Measurements from ENCODE around the gene ADAMTS17. TPM values are rescaled to one million over a fixed set of nuclear protein-coding genes. Genes with fewer than 3 reads are reported as not detected.

Gene ADAMTS17
- polyA plus RNA-seq, 5 donors, result 1.9 to 4.1 (median 3.0) TPM

DNA sequence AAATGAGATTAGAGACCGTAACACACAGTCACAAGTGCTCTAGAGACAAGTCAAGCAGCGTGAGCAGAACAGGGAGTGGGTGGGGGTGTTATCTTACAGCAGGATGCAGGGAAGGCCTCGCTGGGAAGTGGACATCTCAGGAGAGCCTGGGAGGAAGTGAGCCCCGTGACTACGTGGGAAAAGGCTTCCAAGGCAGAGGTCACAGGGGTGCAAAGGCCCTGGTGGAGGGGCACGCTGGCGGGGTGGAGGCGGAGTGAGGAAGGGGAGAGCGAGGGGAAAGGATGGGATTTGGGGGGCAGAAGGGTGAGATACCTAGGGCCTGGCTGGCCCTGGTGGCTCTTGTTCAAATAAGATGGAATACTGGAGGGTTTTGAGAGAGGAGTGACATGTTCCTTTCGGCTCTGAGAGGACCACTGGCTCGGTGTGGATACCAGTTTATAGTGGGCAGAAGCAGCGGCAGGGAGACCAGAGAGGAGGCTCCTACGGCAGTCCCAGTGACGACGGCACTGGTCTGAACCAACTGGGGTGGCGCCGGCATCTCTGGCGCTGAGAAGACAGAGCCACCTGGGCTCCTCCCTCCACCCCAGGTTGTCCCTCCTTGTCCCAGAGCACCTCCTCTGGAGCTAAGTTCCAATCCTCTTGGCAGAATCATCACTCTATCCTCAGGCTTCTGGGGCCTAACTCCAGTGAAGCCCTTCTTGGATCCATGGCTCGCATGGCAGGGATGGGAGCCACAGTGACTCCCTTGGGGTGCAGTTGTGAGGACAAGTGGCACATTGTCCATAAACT lies 342.3 kb downstream of the ADAMTS17 start:
- no peak for DNase-seq

DNA sequence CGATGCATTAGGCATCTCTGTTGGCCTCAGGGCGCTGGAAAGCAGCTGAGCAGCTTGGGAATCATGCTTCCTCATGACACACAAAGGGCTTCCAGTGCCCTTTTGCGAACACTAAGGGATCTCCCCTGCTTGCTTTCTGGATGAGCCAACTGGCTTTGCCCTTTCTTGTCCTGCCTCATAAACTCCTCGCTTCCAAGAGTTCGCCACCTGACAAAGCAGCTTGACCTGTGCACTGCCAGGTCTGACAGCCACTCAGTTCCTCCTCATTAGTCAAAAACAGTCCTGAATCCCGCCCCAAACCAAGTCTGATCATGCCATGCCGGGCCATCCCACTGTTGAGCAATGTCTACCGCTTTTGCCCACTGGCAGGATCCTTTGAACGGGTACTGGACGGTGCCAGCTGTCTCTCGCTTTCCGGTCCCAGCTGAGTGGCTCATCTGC lies 343.1 kb downstream of the ADAMTS17 start:
- no peak for DNase-seq

DNA sequence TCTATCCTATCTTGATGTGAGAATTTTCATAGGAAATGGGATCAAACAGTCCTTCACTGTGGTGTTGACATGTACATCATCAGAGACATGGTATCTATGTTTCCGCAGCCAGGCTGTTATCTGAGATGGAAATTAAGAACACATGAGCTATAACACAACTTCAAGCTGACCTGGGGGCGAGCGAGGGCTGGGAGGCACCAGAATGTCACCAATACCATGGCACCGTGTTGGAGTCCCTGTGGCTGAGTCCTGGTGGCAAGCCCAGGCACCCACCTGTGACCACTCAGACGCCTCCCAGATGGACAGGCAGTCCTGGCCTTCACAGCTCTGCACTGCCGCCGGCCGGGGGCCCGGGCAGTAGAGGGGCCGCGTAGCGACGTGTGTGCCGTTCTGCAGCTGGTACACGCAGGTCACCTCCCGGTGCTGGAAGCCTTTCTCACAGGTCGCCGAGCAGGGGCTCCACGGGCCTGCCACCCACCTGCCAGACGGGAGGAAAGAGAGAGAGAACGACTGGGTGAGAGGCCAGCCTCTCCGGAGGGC lies 344.6 kb downstream of the ADAMTS17 start:
- DNase-seq, result no peak

DNA sequence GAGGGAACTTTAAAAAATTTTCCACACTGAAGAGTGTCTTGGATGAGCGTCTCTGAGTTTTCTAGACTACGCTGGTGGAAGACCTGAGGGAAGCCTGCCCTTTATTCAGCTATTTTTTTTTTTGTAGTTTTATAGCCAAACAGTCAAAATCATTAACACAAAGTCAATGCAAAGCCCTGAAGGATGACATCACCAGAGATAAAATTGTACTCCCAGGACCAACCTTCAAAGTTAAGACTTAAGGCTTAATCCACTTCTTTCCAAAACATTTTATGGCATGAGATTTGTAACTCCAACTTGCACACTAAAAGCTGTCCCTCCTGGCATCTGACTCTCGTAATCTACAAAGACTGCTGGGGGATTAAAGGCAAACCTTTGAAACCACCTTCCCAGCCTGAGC lies 345.1 kb downstream of the ADAMTS17 start:
- DNase-seq, result no peak

DNA sequence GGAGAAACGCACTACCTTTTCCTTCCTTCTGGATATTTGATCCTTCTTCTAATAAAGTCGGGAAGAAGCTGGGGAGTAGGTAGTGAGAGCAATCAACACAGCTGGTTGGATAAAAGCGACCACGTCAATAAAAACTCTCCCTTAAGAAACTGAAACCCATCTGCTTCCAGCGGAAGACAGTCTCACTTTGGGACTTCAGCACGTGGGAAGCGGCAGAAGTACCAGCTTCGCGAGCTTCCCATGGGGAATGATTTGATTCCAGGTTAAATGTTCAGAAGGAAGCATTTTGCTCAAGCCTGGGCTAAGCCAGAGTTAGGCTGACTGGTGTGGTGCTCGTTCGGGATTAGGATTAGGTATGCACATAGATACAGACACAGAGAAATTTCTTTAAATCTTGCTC lies 346.2 kb downstream of the ADAMTS17 start:
- no peak for DNase-seq

DNA sequence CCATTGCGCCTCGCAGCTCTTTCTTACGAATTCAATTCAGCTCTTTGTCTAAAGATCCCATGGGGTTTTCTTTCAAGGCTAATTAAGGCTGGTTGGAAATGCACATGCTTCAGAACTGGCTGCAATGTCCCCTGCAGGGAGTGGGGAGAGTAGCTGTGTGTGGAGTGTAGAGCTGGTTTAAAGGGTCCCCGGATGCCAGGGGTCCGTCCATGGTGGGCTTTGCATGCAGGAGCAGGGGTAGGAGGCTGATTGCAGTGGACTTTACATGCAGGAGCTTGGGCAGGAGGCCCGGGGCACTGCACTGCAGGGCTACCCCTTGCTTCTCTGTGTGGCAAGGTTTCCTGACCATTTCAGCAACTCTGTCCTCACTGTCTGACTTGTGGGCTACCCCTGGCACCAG lies 346.9 kb downstream of the ADAMTS17 start:
- no peak for DNase-seq

DNA sequence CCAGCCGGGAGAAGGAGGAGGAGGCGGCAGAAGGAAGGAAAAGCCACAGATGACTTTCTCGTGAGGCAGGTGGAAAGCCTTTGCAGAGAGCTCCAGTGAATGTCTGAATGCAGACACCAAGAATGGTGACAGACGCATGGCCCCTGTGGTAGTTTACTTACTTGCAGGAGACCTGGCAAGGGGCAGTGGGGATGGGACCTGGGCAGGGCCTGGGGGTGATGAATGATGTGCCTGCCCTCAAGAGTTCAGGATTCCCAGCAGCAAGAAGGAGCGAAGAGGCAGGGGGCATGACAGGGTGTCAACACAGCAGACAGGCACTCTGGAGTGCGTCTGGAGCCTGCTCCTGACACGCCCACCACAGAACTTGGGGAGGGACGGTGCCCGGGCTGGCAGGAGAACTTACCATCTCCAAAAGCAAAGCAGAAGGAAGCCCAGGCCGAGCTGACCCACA lies 348.1 kb downstream of the ADAMTS17 start:
- DNase-seq, result no peak

DNA sequence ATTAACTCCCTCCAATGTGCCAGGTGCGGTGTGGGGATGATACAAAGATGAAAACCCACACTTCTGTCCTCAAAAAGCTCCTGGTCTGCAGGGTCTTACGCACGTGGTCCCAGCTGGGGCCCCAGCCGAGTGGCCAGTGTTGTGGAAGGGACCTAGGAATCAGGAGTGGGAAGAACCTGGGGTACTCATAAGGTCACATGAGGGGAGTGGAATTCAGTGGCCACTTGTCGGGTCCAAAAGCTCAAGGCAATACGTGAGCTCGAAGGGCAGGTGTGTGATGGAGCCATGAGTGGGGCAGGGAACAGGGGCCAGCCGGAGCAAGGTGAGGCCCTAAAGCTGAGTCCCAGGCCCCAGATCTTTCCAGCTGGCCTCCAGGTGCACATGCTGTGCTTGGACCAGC lies 348.5 kb downstream of the ADAMTS17 start:
- DNase-seq, result no peak

DNA sequence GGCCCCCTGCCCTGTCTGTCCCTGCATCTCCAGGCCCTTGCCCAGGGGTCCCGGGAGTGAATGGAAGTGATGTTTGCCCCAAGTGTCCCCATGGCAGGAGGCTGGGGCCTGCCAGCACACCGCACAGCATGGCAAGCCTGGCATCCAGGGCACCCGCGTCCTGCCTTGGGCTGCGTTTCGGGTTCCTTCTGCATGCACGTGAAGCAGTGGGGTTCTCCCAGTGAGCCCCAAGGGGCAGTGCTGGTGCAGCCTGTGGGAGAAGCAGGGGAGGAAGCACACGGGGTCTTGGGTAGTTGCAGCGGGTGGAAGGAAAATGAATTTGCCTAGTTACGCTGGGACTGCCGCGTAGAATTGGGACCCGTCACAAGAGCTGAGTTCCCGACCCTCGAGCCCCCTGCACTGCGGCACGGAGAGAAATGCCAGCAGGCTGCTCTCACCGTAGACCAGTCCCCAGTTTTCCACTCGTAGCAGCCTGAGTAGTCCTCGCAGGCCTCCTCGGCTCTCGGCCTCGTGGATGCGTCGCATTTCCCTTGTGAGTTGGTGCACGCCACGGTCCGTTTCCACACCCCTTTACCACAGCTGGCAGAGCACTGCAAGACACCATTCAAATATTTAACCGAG lies 349.1 kb downstream of the ADAMTS17 start:
- DNase-seq, result no peak

DNA sequence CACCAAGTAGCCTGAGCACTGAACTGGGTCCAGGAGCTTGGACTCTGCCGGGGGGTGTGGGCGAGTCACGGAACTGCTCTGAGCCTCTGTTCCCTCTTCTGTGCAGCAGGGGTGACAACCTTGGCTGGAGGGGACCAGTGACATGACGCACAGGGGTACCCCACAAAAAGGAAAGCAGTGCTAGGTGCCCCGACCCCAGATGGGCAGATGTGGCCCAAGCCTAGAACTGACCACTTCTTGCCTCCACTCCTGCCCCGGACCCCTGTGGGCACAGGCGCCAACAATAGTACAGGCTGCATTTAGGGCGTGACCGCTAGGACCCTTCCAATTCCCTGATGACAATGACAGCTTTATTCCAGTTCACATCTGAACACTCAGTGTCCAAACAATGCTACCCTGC lies 352.7 kb downstream of the ADAMTS17 start:
- DNase-seq, result no peak

DNA sequence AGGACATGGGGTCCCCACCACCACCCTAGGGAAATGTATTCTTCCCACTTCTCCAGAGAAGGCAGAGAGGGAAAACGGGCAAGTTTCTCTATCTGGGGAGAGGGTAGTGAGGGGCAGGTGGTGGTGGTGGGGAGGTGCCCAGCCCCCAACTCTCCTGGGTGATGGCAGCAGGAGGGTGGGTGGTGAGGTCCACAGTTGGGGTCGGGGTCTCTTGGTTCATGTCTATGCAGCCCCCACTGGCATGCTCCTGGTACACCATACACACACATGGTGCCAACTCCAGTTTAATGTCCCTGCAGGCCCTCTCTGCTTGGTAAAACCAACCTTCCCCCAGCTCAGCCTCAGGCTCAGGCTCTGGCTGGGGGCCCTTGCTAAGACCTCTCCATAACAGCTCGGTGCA lies 354.1 kb downstream of the ADAMTS17 start:
- DNase-seq, result no peak

DNA sequence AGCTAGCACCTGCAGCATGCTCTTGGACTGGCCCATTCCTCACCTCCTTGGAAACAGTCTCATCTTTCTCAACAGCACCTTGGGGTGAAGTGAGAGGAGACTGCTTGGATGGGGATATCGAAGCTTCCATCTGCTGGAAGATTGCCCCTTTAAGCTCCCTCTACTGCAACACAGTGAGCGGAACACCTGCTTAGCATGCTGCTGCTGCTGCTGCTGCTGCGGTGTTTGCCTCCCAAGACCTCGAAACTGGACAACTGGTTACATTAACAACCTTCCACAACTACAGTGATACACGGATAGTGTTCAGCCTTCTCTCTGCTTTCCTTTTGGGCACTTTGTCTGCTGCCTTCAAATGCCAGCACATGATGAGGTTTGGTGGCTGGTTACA lies 354.7 kb downstream of the ADAMTS17 start:
- DNase-seq, result no peak

DNA sequence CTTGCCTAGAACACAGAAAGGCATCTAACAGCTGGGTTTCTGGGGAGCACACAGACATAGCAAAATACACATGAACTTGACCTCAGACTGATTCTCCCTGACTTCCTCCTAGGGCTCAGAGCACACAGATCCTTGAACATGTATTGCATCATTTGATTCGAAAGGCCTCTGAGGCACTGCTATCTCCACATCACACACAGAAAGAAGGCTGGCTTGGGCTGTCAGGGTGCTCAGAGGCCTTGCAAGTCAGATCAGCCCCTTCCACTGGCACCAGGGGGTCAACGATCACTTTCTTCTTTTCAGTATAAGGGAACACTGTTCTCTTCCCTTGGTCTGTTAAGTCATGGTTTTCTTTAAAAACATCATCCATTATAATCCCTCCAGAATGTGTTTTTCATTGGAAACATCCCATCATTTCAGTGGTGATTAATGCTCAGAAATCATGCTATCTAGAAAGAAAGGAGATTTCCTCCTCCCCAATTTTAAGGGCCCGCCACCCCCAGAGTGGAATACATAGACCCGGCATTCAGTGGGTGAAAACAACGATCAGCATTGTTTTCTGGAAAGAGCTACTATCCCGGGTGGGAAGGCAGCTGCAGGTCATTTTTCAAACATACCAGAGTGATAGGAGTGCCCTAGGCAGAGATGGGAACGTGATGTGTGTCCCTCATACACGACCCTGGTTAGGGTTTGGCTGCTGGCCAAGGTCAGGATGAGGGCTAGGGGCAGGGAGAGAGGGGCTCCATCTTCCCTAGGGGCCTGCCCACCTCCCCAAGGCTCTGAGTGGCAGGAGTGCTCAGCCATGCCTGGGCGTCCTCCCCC lies 355.3 kb downstream of the ADAMTS17 start:
- DNase-seq, result no peak

DNA sequence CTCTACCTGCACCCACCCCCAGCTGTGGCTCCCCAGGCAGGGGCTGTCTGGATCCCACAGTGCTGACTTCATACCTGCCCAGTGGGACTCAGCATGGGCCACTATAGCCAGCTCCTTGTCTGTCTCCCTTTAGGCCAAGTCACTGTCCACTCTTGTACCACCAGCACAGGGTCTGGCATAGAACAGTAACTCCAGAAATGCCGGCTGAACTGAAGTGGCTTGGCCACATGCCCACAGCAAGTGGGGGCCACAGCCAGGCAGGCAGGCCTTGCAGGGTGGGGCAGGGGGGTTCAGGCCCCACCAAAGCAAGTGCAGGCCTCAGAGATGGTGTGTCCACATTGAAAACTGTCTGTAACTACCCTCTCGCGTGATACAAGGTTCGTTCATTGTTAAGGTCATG lies 355.9 kb downstream of the ADAMTS17 start:
- DNase-seq, result no peak

DNA sequence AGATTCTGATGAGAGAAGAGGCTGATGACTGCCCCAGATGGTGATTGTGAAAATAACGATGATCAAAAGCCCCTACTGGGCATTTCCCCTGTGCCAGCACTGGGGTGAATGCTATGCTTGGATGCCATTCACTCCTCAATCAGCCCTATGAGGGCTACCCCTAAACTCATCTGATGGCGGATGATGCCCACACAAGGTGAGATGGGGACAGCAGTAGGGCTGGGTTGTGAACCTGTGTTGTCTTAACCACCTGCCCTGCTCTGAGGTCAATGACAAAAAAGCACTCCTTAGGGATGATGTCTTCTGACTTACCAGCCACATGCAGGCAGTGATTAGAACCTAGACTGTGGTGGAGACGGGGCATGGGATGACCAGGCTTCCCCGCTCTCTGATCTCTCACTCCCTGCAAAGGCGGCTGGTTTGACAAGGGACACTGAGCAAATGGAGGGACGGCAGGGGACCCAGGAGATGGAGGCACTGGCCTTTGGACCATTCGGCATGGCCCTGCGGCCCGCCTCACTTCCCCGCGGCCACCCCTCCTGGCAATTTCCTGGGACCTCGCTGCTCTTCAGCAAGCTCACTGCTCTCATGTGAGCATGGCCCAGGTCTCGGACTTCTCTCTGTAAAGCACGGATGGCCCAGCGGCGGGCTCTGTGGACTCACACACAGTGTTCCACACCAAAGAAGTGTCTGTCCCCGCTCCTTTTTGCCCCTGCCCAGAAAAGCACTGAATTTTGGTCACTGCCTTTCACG lies 357.1 kb downstream of the ADAMTS17 start:
- DNase-seq, result no peak

DNA sequence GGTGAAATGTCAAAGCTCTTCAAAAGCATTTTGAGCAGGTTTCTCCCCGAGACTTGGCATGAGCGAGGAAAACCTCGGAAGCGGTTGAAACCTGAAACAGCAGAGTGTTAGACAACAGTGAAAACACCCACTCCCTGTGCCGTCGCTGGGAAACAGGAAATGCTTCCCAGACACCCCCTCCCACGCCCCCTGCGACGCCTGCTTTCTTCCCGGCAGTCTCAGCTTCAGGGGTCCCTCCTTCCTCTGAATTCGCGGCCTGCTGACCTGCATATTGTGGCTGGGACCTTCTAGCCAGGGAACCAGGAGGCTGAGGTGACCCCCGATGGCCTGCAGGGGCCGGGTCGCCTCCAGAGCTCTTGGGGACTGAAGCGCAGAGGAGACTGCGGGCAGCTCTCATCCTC lies 357.9 kb downstream of the ADAMTS17 start:
- DNase-seq, result peak in 1 of 2 donors; percentile 32

DNA sequence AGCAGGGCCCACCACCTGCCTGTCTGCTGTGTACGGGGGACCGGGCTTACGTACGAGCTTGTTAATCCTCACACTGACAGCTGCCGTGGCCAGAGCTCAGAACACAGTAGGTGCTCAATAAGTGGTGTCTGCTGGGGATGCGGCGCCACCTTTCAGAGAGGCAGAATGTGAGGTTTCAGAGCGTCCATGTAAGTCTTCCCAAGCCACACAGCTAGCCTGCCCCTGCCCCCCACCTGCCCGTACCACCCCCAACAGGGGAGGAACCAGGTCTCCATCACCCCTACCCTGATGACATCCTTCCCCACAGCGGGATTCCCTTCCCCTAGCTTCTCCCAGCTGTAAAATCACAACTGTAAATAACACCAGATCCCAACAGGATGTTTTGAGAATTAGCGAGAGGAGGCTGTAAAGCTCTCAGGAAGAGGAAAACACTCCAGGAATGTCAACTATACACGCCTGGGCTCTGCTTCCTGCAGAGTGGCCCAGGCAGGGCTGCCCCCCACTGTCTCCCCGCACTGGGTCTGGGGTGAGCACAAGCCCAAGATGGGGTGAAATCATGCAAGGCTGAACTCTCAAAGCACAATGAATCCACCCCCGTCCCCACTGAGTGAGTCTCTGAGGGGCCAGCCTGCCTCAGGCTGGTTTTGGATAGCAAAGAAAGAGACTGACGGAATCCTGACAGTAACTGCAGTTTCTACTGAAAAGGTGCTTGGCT lies 358.4 kb downstream of the ADAMTS17 start:
- DNase-seq, result no peak

DNA sequence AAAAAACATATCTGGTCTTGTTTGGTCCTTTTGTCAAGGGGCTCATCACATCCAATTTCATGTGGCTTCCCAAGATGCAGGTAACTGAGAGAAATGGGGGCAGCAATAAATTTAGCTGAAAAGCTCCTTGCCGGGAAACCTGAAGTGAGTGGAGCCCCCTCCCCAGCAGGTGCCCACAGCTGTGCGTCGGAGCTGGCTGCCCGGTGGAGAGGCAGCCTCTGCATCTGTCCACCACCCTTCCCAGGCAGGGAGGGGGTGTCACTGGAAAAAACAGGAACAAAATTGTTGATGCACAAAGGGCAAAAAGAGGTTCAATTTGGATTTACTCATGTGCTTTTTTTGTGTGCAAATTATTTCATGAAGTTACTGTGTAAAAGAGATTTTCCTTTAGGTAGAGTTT lies 359.1 kb downstream of the ADAMTS17 start:
- DNase-seq, result no peak

DNA sequence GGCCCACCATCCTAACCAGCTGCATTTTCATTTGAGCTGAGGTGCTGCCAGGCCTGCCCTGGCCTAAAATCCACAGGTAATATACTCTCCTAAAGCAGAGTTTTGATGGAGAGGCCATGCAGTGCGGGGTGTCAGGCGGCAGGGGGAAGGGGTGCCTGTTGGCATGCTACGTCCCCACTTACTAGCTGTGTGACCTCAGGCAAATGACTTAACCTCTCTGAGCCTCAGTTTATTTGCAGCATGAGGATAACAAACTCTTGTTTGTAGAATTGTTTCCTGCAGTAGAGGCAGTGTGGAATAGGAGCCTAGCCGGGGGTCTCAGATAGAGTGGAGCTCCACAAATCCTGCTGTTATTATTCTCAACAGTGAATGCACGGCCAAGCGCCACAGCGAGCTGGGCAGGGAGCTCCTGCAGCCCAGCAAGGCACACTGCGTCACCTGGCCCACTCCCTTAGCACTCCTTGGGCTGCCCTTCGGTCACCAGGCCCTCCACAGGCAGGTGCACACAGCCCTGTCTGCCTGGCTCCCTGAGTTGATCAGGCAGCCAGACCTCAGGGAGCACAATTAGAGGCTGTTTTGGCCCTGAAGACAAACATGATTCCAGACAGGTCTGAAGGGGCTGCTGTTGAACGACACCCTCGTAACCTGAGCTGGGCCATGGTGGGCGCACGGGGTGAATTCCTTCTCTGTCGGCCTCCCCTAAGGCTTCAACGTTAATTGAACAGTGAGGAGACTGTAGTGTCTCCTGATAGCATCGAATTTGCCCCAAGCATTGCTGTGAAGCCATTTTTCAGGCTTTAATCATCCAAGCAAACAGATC lies 359.7 kb downstream of the ADAMTS17 start:
- no peak for DNase-seq

DNA sequence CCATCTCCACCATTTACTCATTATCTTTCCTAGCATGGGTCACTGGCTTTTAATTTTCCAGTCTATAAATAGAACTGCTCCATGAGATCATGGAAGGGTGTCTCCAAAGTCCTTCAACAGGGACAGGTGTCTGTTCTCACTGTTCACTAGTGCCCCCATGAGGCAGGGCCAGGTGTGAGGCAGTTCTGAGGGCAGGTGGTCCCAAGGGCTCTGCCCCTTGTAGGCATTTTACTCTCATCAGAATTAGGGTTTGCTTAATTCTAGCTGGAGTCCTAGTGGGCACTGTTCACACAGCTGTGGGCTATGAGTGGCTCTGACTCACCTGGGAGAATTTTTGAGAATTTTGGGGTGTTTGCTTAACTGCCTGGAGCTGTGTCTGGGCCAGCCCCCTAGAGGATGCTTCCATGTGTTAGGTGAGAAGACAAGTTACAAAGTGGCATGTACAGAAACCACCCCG lies 360.6 kb downstream of the ADAMTS17 start:
- DNase-seq, result no peak

Measured in right lung (tissue), 5 donors.